OCI-LY7 (cell line): ENCODE data around the gene ZNF628.

ENCODE experiments used
- EZH2phosphoT487 ChIP-seq: fragments of 200-600 bp; sonication (generic); IDR thresholded peaks from 2 replicates; pipeline ENCODE4 v1.6.1; 2018; ENCODE audit warnings: low read depth, borderline replicate concordance, mild to moderate bottlenecking, mixed run types, antibody characterized with exemption, low read length, moderate library complexity, mixed read lengths
- TF ChIP-seq, protein P1 (sequence below): fragments of 200-600 bp; sonication (generic); conservative IDR thresholded peaks from 2 replicates; pipeline ENCODE4 v1.5.1; 2014; ENCODE audit warnings: mild to moderate bottlenecking, antibody characterized with exemption, low read length, moderate library complexity, mixed read lengths

DNA sequence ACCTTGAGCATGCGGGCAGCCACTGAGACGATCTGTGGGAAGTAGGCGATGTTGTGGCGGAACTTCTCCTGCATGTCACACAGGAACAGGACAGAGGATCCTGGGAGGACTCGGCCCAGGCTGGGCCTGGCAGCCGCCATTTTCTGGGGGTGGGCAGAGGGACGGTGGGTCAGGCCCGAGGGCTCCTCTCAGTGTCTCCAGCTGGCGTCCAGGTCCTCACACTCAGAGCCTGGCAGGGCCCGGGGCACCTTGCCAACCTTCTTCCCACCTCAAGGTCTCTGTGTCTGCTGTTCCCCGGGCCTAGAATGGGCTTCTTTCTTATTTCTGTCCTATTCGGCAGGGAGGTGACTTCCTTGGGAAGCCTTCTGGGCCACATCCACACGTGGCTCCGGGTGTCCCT, 20.1 kb upstream of the ZNF628 start:
- no peak for TF ChIP-seq EZH2phosphoT487
- TF ChIP-seq, protein P1, sequence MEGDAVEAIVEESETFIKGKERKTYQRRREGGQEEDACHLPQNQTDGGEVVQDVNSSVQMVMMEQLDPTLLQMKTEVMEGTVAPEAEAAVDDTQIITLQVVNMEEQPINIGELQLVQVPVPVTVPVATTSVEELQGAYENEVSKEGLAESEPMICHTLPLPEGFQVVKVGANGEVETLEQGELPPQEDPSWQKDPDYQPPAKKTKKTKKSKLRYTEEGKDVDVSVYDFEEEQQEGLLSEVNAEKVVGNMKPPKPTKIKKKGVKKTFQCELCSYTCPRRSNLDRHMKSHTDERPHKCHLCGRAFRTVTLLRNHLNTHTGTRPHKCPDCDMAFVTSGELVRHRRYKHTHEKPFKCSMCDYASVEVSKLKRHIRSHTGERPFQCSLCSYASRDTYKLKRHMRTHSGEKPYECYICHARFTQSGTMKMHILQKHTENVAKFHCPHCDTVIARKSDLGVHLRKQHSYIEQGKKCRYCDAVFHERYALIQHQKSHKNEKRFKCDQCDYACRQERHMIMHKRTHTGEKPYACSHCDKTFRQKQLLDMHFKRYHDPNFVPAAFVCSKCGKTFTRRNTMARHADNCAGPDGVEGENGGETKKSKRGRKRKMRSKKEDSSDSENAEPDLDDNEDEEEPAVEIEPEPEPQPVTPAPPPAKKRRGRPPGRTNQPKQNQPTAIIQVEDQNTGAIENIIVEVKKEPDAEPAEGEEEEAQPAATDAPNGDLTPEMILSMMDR: no peak
